RWPE1 (cell line): Measurements from ENCODE around the gene SLFN12L.

ENCODE experiments used
- CTCF ChIA-PET: fragments of 350-600 bp; sonication (Branson Sonifier 250); formaldehyde crosslinking; extraction: SDS; loops from one replicate; lab custom pipeline; 2021; lab: Yijun Ruan, JAX
- POLR2A ChIA-PET: fragments of 400-600 bp; formaldehyde crosslinking; extraction: SDS; loops from one replicate; lab custom pipeline; 2020; ENCODE audit warnings: antibody characterized with exemption; ENCODE audit not compliant: low non-redundant PET; lab: Yijun Ruan, JAX
- DNase-seq: peaks from one replicate; pipeline ENCODE4 v3.0.0; 2012; ENCODE audit warnings: low spot score
- H3K27ac ChIP-seq: fragments of 450-650 bp; 2 replicates; pipeline ENCODE4 v1.5.1; 2017
- CTCF ChIP-seq: fragments of 450-650 bp; conservative IDR thresholded peaks from 2 replicates; pipeline ENCODE4 v1.5.1; 2017; ENCODE audit warnings: low read depth, mild to moderate bottlenecking

The SLFN12L gene

GRCh38 chr17:35557353-35557752 lies 19.9 kb upstream of the SLFN12L start:
- TF ChIP-seq CTCF, result no peak
- ChIA-PET POLR2A (no interaction called here), CTCF (interaction anchor here (0.6 kb wide), 1 partner anchor 165 kb away, joined by 3 read pairs; no protein-coding TSS in a partner anchor)
- no peak for DNase-seq
- no peak overlapping the region for H3K27ac ChIP-seq

- ChIA-PET CTCF (interaction anchor here (1.3 kb wide), 1 partner anchor 192 kb away, joined by 5 read pairs; no protein-coding TSS in a partner anchor), POLR2A (interaction anchor here (0.7 kb wide), 1 partner anchor 424 kb away, joined by 4 read pairs; no protein-coding TSS in a partner anchor)
- DNase-seq, result no peak
- no peak for TF ChIP-seq CTCF
- H3K27ac ChIP-seq, result no peak overlapping the region
Observed at GRCh38 chr17:35555691-35556090, 18.2 kb upstream of the SLFN12L start.

- ChIA-PET CTCF (interaction anchor here (0.6 to 0.8 kb wide), 3 partner anchors 16 to 1231 kb away, joined by 3 read pairs; no protein-coding TSS in a partner anchor), POLR2A (interaction anchor here (0.6 kb wide), 1 partner anchor 67 kb away, joined by 4 read pairs; no protein-coding TSS in a partner anchor)
- TF ChIP-seq CTCF, result no peak
- DNase-seq, result no peak
- no peak overlapping the region for H3K27ac ChIP-seq
Observed at GRCh38 chr17:35554668-35555067, 17.2 kb upstream of the SLFN12L start.

- ChIA-PET POLR2A (no interaction called here), CTCF (interaction anchor here (0.6 kb wide), 2 partner anchors 15 to 18 kb away, joined by 3 read pairs; no protein-coding TSS in a partner anchor)
- H3K27ac ChIP-seq, result no peak overlapping the region
- TF ChIP-seq CTCF, result no peak
- DNase-seq, result no peak
Observed at GRCh38 chr17:35553310-35553709, 15.8 kb upstream of the SLFN12L start.

GRCh38 chr17:35548978-35549377 lies 11.5 kb upstream of the SLFN12L start:
- no peak for DNase-seq
- TF ChIP-seq CTCF, result no peak
- ChIA-PET CTCF (no interaction called here), POLR2A (no interaction called here)
- no peak overlapping the region for H3K27ac ChIP-seq

GRCh38 chr17:35548208-35548810 lies 10.8 kb upstream of the SLFN12L start:
- ChIA-PET CTCF (no interaction called here), POLR2A (no interaction called here)
- H3K27ac ChIP-seq, result no peak overlapping the region
- DNase-seq, result no peak
- no peak for TF ChIP-seq CTCF
